ENCODE data around the gene ANKRD44.
"Not testable (repeated sequence)": the region's sequence is repeated elsewhere in the genome, so short reads cannot be mapped to it uniquely, and the experiment has no call there.

The ANKRD44 gene

DNA sequence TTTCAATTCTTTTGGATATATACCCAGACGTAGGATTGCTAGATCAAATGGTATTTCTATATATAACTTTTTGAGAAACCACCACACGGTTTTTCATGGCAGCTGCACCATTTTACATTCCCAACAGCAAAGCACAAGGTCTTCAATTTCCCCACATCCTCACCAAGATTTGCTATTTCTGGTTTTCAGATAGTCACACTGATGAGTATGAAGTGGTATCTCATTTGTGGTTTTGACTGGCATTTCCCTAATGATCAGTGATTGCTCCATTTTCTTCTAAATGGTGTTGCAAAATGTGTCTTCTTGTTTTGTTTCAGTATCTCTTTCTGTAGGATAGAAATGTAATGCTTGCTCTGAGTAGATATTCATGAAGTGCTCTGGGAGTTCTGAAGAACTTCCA, 52.0 kb downstream of the ANKRD44 start:
- DNase-seq (ENCODE audit: low spot score): peak; percentile 62

- no peak for DNase-seq (ENCODE audit: low spot score)
Measured at GRCh38 chr2:197256547-197257170, 53.9 kb downstream of the ANKRD44 start.

DNA sequence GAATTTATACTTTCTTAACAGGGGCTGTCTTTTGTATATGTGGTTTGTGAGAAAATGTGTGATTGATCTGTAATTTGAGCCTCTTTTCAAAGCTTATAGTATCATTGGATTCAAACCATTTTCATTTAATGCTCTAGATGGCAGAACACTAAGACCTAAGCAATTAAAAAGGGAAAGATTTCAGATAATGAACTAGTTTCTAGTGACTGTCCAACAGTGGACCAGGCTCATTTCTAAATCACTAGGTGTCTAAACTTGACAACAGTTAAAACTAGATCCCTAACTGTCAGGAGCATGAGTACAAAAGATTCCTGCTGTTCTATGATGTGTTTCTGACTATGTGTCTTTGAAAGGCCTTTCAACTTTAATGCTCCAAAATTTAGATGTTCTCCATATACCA, 54.6 kb downstream of the ANKRD44 start:
- DNase-seq (ENCODE audit: low spot score): no peak

GRCh38 chr2:197255543-197255942, 55.0 kb downstream of the ANKRD44 start:
- peak; percentile 74 for DNase-seq (ENCODE audit: low spot score)

DNA sequence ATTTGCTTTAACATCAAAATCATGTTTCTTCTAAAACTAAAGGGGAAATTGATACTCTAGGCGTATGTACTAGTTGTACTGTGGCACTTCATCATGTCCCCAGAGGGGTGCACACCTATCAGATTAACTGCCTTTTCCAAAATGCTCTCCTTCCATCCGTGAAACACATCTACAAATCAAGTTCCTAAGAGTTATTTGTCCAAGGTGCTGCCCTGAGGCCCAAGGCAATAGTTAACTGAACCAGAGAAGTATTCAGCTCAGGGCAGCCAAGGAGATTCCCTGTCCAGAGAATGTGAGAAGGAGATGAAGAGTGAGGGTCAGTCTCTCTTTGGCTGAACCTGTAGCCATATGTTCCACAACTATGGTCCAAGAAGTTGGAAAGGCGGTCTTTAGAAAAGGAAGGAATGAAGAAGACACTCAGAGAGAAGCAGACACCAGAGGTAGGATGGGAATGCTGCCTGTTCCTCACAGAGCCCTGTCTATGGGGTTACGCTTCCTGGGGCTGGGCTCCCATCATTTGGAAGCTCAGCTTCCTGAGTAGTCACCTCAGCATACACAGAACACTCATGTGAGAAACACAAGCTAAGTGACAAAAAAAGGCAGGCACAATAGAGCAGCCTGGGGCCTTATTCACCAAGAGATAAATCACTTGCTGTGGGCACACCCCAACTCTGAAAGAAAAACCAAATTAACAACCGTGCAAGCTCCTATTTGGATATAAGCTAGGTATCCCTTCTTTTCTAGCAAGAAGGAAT, 55.6 kb downstream of the ANKRD44 start:
- DNase-seq (ENCODE audit: low spot score): peak; percentile 45

DNA sequence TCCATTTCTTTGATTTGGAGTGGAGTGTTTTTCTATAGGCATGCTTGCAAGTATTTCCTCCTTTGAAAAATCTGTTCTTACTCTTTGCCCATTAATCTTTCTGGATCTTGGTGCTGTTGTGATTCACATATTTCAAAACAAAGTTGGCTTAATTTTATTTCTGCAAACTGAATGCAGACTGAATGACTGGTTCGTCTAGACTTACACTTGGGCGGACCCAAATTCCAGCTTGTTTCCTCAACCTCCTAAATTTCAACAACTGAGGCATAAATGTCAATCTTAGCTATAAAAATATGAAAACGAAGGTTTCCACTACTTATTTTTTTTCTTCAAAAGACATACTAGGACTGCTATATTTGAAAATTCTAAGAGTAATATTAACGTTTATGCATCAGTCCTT, 59.0 kb downstream of the ANKRD44 start:
- DNase-seq (ENCODE audit: low spot score): no peak

GRCh38 chr2:197251163-197251562, 59.4 kb downstream of the ANKRD44 start:
- no peak for DNase-seq (ENCODE audit: low spot score)

- DNase-seq (ENCODE audit: low spot score): no peak
Measured at GRCh38 chr2:197250084-197250397, 60.5 kb downstream of the ANKRD44 start.

DNA sequence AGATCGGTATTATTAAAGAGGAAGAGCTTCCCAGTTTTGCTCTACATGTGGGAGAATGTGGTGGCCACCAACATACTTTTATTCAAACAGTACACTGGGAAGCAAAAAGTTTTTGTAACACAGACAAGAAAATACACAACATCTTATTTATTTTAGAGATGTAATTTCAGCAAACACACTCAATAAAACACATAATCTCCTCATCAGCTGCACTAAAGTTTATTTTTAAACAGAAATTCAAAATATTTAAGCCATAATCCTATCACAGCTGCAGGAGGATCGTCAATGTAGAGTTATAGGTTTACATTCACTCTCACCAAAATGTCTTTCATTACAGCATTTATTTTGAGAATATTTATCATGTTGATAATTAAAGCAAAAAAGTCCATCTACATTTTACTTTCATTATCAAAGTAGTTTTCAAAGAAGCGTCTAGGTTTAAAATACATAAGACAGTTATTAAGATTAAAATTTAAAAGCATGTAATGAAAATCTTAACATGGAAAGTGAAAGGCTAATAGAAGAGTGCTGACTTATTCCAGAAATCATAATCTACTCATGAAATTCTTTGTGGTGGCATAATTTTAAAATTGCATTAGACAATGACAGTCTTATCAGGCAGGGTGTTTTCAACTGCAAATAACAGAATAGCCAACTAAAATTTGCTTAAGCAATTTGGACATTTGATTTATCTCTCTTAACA, 61.0 kb downstream of the ANKRD44 start:
- DNase-seq (ENCODE audit: low spot score): no peak

- DNase-seq (ENCODE audit: low spot score): no peak
Measured at GRCh38 chr2:197248623-197249022, 62.0 kb downstream of the ANKRD44 start.

DNA sequence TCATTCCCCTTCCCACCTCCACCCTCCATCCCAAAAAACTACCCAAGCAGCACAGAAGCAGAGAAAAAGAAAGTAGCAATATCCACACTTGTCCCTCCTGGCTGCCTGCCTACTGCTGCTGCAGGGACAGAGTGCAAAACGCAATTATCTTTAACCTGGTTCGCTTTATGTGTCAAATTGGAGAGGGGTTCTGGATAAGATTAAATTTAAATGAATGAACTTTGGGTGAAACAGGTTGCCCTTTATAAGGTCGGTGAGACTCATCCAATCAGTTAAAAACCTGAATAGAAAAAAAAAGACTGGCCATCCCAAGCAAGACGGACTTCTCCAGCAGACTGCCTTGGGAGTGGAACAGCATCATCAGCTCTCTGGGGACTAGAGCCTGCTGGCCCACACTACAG, 62.6 kb downstream of the ANKRD44 start:
- no peak for DNase-seq (ENCODE audit: low spot score)

- no peak for DNase-seq (ENCODE audit: low spot score)
Measured at GRCh38 chr2:197247083-197247482, 63.5 kb downstream of the ANKRD44 start.

- no peak for DNase-seq (ENCODE audit: low spot score)
Measured at GRCh38 chr2:197245829-197246804, 64.5 kb downstream of the ANKRD44 start.

DNA sequence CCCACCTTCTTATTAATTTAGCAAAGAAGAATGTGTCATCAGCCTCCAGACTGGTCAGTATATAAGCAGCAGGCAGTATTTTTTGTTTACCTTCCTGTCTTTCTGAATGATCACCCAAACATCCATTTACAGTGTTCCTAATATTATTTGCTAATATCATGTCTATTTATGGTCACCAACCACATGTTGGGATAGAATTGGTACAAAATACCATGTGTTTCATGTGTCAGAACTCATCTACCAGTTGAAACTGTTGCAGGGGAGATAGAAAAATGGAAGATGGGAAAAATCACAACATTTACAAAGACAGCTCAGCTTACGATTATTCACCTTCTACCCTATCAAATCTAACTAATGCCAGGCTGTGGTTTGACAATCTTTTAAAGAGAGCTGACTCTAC, 66.2 kb downstream of the ANKRD44 start:
- no peak for DNase-seq (ENCODE audit: low spot score)

- no peak for DNase-seq (ENCODE audit: low spot score)
Measured at GRCh38 chr2:197242719-197243118, 67.9 kb downstream of the ANKRD44 start.

- no peak for DNase-seq (ENCODE audit: low spot score)
Measured at GRCh38 chr2:197241596-197241995, 69.0 kb downstream of the ANKRD44 start.

GRCh38 chr2:197241153-197241552, 69.4 kb downstream of the ANKRD44 start:
- no peak for DNase-seq (ENCODE audit: low spot score)

GRCh38 chr2:197240421-197241041, 70.0 kb downstream of the ANKRD44 start:
- DNase-seq (ENCODE audit: low spot score): peak; percentile 54

DNA sequence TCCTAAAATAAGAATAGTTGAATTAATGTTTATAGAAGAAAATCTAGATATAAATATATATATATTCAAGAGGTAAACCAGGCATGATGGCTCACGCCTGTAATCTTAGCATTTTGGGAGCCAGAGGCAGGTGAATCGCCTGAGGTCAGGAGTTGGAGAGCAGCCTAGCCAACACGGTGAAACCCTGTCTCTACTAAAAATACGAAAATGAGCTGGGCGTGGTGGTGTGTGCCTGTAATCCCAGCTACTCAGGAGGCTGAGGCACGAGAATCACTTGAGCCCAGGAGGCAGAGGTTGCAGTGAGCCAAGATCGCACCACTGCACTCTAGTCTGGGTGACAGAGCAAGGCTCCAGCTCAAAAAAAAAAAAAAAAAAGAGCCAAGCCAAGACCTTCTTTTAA, 70.6 kb downstream of the ANKRD44 start:
- DNase-seq (ENCODE audit: low spot score): not testable (repeated sequence)

- no peak for DNase-seq (ENCODE audit: low spot score)
Measured at GRCh38 chr2:197239434-197239833, 71.1 kb downstream of the ANKRD44 start.

DNA sequence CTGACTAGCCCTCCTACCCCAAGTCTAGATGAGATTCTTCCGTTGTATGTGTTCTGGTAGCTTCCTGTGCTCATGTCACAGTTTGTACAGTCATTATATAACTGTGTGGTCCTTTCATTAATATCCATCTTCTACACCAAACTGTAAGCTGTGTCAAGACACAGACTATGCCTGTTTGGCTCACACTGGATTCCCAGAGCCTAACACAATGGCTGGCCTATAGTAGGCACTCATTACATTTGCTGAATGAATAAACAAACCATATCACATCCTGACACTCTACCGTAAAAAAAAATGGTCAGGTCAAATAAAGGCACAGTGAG, 72.6 kb downstream of the ANKRD44 start:
- peak; percentile 34 for DNase-seq (ENCODE audit: low spot score)
